Dendritic cell treated with granulocyte-macrophage colony-stimulating factor and Interleukin-4, amounts not matched to agents 40 ng/mL and 50 ng/mL, for 4 days (primary cell): ENCODE measurements around the gene JPH4.
"Not testable (repeated sequence)": the region's sequence is repeated elsewhere in the genome, so short reads cannot be mapped to it uniquely, and the experiment has no call there.

Experiments
- H3K27ac Mint-ChIP-seq: one replicate; pipeline ENCODE4 v1.8.0; 2022; ENCODE audit warnings: mild to moderate bottlenecking, mixed read lengths
- H3K27me3 Mint-ChIP-seq: one replicate; pipeline ENCODE4 v1.8.0; 2022; ENCODE audit warnings: mild to moderate bottlenecking, mixed read lengths
- H3K36me3 Mint-ChIP-seq: one replicate; pipeline ENCODE4 v1.8.0; 2022; ENCODE audit warnings: low read depth, mixed read lengths
- H3K4me1 Mint-ChIP-seq: one replicate; pipeline ENCODE4 v1.8.0; 2022; ENCODE audit warnings: low read depth, mixed read lengths
- H3K4me3 Mint-ChIP-seq: one replicate; pipeline ENCODE4 v1.8.0; 2022; ENCODE audit warnings: mild to moderate bottlenecking, moderate library complexity, mixed read lengths
- H3K9me3 Mint-ChIP-seq: one replicate; pipeline ENCODE4 v1.8.0; 2022; ENCODE audit warnings: mixed read lengths
- intact Hi-C: fragments of 100-400 bp; cut with micrococcal nuclease; formaldehyde crosslinking; loops from one replicate; pipeline ENCODE4 v1.15.0; 2022

Gene JPH4

GRCh38 chr14:23613242-23614070, 34.9 kb upstream of the JPH4 start:
- H3K27ac Mint-ChIP-seq: no peak overlapping the region
- no peaks in the 10 kb centered on the region for H3K27me3 Mint-ChIP-seq
- peaks cover 35% of the 10 kb centered on the region for H3K4me1 Mint-ChIP-seq
- no peak overlapping the region for H3K4me3 Mint-ChIP-seq
- H3K36me3 Mint-ChIP-seq: no peaks in the 10 kb centered on the region
- peaks cover 6% of the 10 kb centered on the region for H3K9me3 Mint-ChIP-seq
- intact Hi-C loops: no loop called here

- Mint-ChIP-seq H3K4me3 (no peak overlapping the region), H3K36me3 (no peaks in the 10 kb centered on the region), H3K4me1 (peaks cover 31% of the 10 kb centered on the region), H3K9me3 (peaks cover 6% of the 10 kb centered on the region), H3K27ac (no peak overlapping the region), H3K27me3 (no peaks in the 10 kb centered on the region)
- intact Hi-C loops: no loop called here
Measured at GRCh38 chr14:23612802-23613201, 34.2 kb upstream of the JPH4 start.

- H3K9me3 Mint-ChIP-seq: peaks cover 6% of the 10 kb centered on the region
- H3K27ac Mint-ChIP-seq: no peak overlapping the region
- no peak overlapping the region for H3K4me3 Mint-ChIP-seq
- H3K36me3 Mint-ChIP-seq: no peaks in the 10 kb centered on the region
- intact Hi-C loops: no loop called here
- peaks cover 33% of the 10 kb centered on the region for H3K4me1 Mint-ChIP-seq
- peaks cover under 1% of the 10 kb centered on the region for H3K27me3 Mint-ChIP-seq
Measured at GRCh38 chr14:23612354-23612732, 33.8 kb upstream of the JPH4 start.

GRCh38 chr14:23610815-23611289, 32.3 kb upstream of the JPH4 start:
- H3K9me3 Mint-ChIP-seq: peaks cover 6% of the 10 kb centered on the region
- H3K4me3 Mint-ChIP-seq: no peak overlapping the region
- H3K27ac Mint-ChIP-seq: no peak overlapping the region
- intact Hi-C loops: no loop called here
- no peaks in the 10 kb centered on the region for H3K36me3 Mint-ChIP-seq
- H3K27me3 Mint-ChIP-seq: peaks cover 3% of the 10 kb centered on the region
- H3K4me1 Mint-ChIP-seq: peaks cover 39% of the 10 kb centered on the region

GRCh38 chr14:23610090-23610814, 31.7 kb upstream of the JPH4 start:
- Mint-ChIP-seq H3K9me3 (peaks cover 6% of the 10 kb centered on the region), H3K27ac (no peak overlapping the region), H3K27me3 (peaks cover 3% of the 10 kb centered on the region), H3K4me1 (peaks cover 38% of the 10 kb centered on the region), H3K36me3 (no peaks in the 10 kb centered on the region), H3K4me3 (no peak overlapping the region)
- intact Hi-C loops: no loop called here

GRCh38 chr14:23609411-23610089, 31.0 kb upstream of the JPH4 start:
- intact Hi-C loops, H3K4me3 Mint-ChIP-seq, H3K27me3 Mint-ChIP-seq, H3K27ac Mint-ChIP-seq, H3K36me3 Mint-ChIP-seq, H3K9me3 Mint-ChIP-seq: not testable (repeated sequence)
- H3K4me1 Mint-ChIP-seq: peaks cover 31% of the 10 kb centered on the region

DNA sequence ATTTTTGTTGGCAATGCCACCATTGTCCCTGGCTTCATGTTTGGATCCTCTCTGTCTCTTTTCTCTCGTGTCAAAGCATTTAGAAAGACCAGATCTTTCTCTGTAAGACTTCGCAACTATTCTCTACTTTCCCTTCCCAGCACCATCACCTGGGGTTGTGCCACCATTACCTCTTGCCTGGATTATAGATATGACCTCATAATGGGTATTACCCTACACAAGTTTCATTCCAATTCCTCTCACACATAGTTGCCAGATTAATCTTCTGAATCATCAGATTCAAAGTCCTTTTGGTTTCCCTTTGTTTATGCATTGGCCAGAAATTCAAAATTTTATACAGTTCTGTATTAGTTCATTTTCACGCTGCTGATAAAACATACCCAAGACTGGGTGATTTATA, 30.4 kb upstream of the JPH4 start:
- H3K4me1 Mint-ChIP-seq: peaks cover 26% of the 10 kb centered on the region

DNA sequence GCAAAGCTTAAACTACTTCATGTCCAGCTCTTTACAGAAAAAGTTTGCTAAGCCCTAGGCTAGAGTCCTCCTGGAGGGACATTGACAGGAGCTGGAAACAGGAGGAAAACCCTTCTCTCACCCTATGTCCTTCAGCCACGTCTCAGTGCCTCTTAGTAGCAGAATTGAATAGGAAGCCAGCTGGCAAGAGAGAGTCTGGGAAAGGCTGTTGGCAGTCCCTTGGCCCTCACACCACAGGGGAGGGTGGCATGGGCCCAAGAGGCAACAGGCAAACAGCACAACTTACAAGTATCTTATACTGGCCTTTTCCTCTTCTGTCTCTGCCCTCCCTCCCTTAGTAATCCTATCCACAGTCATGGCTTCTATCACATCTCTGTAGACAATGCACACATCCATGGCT, 29.9 kb upstream of the JPH4 start:
- peaks cover 3% of the 10 kb centered on the region for H3K27me3 Mint-ChIP-seq
- H3K9me3 Mint-ChIP-seq: peaks cover 6% of the 10 kb centered on the region
- intact Hi-C loops: no loop called here
- H3K36me3 Mint-ChIP-seq: no peaks in the 10 kb centered on the region
- no peak overlapping the region for H3K27ac Mint-ChIP-seq
- H3K4me1 Mint-ChIP-seq: peaks cover 26% of the 10 kb centered on the region
- no peak overlapping the region for H3K4me3 Mint-ChIP-seq

More for the DNA sequence above, 30.4 kb upstream of the JPH4 start:
- intact Hi-C loops: no loop called here
- Mint-ChIP-seq H3K27me3 (peaks cover 3% of the 10 kb centered on the region), H3K36me3 (no peaks in the 10 kb centered on the region), H3K4me3 (no peak overlapping the region), H3K9me3 (peaks cover 6% of the 10 kb centered on the region), H3K27ac (no peak overlapping the region)

DNA sequence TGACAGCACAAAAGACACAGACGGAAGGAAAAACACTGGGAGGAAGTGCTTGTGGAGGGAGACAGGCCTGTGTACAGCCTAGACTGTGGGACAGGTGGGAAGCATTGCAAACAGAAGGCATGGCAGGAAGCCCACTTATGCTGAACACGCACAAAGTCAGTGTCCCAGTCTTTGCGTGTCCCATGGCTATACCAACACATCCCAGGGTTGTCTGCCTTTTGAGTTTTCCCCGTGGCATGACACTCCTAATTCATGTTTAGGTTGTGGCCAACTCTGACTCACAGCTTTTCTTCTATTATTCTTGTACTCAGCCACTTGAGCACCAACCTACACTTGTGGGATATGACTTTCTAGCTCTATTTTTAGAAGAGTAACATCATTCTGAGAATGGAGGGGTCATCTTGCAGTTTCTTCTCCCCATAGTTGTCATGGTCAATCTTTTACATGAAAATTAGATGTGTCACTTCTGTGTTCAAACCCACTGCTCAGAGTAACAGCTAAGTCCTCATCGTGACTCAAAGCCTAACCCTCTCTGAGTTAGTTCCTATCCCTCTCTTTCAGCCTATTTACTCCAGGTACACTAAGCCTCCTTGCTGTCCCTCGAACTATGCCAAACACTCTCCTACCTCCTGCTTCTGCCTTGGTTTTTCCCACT, 27.5 kb upstream of the JPH4 start:
- Mint-ChIP-seq H3K9me3 (peaks cover 6% of the 10 kb centered on the region), H3K27me3 (peaks cover 7% of the 10 kb centered on the region), H3K27ac (no peak overlapping the region), H3K4me3 (no peak overlapping the region), H3K36me3 (no peaks in the 10 kb centered on the region), H3K4me1 (peaks cover 23% of the 10 kb centered on the region)
- intact Hi-C loops: no loop called here

DNA sequence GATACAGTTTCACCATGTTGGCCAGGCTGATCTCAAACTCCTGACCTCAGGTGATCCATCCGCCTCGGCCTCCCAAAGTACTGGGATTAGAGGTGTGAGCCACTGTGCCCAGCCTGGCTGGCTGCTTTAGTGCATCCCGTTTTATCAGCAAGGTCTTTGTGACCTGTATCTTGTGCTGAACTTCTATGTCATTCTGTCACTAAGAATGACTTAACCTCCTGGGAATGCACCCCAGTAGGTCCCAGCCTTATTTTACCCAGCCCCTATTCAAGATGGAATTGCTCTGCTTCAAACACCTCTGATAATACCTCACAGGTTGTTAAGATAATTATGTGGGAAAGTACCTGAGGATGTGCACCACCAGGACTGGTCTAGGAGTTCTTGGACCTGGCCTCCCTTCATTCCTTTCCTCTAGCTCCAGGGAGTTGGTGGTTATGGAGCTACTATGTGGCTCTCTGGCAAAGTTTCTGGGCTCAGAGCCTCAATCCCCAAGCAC, 26.1 kb upstream of the JPH4 start:
- peaks cover 16% of the 10 kb centered on the region for H3K4me1 Mint-ChIP-seq
- intact Hi-C loops: no loop called here
- H3K9me3 Mint-ChIP-seq: peaks cover 6% of the 10 kb centered on the region
- H3K27ac Mint-ChIP-seq: no peak overlapping the region
- H3K36me3 Mint-ChIP-seq: no peaks in the 10 kb centered on the region
- peaks cover 7% of the 10 kb centered on the region for H3K27me3 Mint-ChIP-seq
- H3K4me3 Mint-ChIP-seq: no peak overlapping the region

GRCh38 chr14:23604148-23604547, 25.6 kb upstream of the JPH4 start:
- peaks cover 16% of the 10 kb centered on the region for H3K4me1 Mint-ChIP-seq
- peaks cover 7% of the 10 kb centered on the region for H3K27me3 Mint-ChIP-seq
- intact Hi-C loops: no loop called here
- no peak overlapping the region for H3K27ac Mint-ChIP-seq
- H3K36me3 Mint-ChIP-seq: no peaks in the 10 kb centered on the region
- H3K9me3 Mint-ChIP-seq: peaks cover 3% of the 10 kb centered on the region
- no peak overlapping the region for H3K4me3 Mint-ChIP-seq

DNA sequence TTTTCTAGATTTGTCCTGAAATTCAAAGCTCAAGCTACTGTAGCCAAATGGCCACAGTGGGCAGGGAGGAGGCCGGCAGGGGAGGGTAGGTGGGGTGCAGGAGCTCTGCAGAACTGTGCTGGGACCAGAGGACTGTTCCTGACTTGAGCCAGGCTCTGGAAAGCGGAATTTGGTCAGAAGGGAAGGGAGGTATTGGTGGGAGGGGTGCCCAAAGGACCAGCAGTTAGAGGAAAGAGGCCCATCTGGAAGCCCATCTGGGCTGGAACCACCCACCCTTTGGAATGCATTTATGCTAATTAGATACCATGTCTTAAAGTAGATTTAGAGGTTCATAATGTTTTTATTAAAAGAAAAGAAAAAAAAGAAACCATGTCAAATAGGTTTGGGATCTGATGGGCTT, 24.5 kb upstream of the JPH4 start:
- no peak overlapping the region for H3K4me3 Mint-ChIP-seq
- peak overlapping the region; percentile 20 for H3K27ac Mint-ChIP-seq
- H3K4me1 Mint-ChIP-seq: peaks cover 16% of the 10 kb centered on the region
- no peaks in the 10 kb centered on the region for H3K36me3 Mint-ChIP-seq
- no peaks in the 10 kb centered on the region for H3K9me3 Mint-ChIP-seq
- H3K27me3 Mint-ChIP-seq: peaks cover 7% of the 10 kb centered on the region
- intact Hi-C loops: no loop called here

DNA sequence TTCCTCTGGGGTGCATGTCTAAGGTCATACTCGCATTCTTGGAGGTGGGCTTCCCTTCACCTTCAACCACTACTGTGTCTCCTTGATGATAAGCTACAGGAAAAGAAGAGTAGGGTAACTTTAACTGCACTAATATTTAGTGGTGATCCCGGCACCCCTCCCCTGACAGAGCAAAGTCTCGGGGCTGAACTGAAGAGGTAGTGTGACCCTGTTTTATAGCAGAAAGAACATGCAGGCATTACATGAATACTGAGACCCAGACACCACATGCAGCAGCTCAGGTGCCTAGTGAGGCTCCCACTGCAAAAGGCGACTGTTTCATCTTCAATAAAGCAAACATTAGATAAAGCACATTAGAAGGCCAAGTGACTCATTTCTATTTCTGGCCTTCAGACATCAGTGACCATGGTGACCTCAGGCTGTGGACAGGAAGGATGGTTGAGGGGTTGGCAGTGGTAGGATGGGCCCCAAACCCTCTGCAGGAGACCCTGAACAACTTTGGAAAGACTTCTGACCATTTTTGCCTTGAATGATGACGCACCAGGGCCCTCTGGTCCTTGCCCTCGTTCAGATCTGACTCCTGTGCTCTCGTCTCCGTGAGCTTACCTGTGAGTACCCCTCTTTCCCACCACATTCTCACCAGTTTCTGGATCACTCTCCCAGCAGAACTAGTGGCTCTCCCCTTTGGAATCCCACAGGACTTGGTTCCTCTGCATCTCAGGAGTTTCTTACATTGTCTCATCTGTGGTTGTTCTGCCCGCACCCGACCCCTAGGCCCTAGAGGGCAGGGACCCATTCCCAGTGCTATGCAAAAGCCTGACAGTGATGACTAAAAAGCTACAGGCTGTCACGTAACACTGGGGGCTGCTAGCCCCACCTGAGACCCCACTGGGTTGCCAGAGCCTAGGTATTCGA, 23.8 kb upstream of the JPH4 start:
- H3K4me1 Mint-ChIP-seq: peaks cover 15% of the 10 kb centered on the region
- no peaks in the 10 kb centered on the region for H3K9me3 Mint-ChIP-seq
- intact Hi-C loops: no loop called here
- H3K4me3 Mint-ChIP-seq: no peak overlapping the region
- H3K27ac Mint-ChIP-seq: peak overlapping the region; percentile 20
- no peaks in the 10 kb centered on the region for H3K36me3 Mint-ChIP-seq
- peaks cover 7% of the 10 kb centered on the region for H3K27me3 Mint-ChIP-seq
